K562 (cell line): Measurements from ENCODE around the gene CRYGB. TPM values are rescaled to one million over a fixed set of nuclear protein-coding genes. Genes with fewer than 3 reads are reported as not detected.

Experiments used
- CTBP1 ChIP-seq: fragments of 450-650 bp; IDR thresholded peaks from 2 replicates; pipeline ENCODE4 v1.6.1; 2016; ENCODE audit warnings: borderline replicate concordance
- HSF4 ChIP-seq: fragments of 250-450 bp; sonication (Bioruptor Pico); IDR thresholded peaks from 2 replicates; pipeline ENCODE4 v2.1.2; 2022; ENCODE audit warnings: mild to moderate bottlenecking, moderate library complexity, borderline replicate concordance
- JUND ChIP-seq, 2 experiments: IDR thresholded peaks; 2 replicates in 1 of 2; 3 replicates in 1 of 2; pipeline ENCODE4 v1.6.1; 2011; ENCODE audit warnings: borderline replicate concordance in 2 of 2, low read depth in 2 of 2, low read length in 2 of 2, improper control_type of control experiment in 1 of 2, missing biosample characterization in 1 of 2, missing genetic modification characterization in 1 of 2, missing genetic modification reagents in 1 of 2
- MCM5 ChIP-seq: fragments of 450-650 bp; IDR thresholded peaks from 2 replicates; pipeline ENCODE4 v1.6.1; 2016; ENCODE audit warnings: low read depth
- PREB ChIP-seq: sonication (generic); formaldehyde crosslinking; IDR thresholded peaks from 2 replicates; pipeline ENCODE4 v1.8.1; 2023; ENCODE audit warnings: mild to moderate bottlenecking, missing genetic modification reagents
- RBBP5 ChIP-seq: fragments of 200-600 bp; sonication (generic); IDR thresholded peaks from 2 replicates; pipeline ENCODE4 v1.6.1; 2012; ENCODE audit warnings: borderline replicate concordance, mild to moderate bottlenecking, low read length, control low read depth, inconsistent platforms; ENCODE audit not compliant: insufficient read depth, poor library complexity, severe bottlenecking
- RHOXF2B ChIP-seq: fragments of 250-450 bp; sonication (Bioruptor Pico); conservative IDR thresholded peaks from 2 replicates; pipeline ENCODE4 v1.5.1; 2021
- SAP30 ChIP-seq: fragments of 200-600 bp; sonication (generic); IDR thresholded peaks from 2 replicates; pipeline ENCODE4 v1.6.1; 2012; ENCODE audit warnings: borderline replicate concordance, low read depth, mild to moderate bottlenecking, moderate library complexity, low read length, control low read depth, inconsistent platforms; ENCODE audit not compliant: insufficient read depth, poor library complexity, severe bottlenecking
- SIN3A ChIP-seq, 2 experiments: fragments of 150-350 bp in 1 of 2; IDR thresholded peaks; 2 replicates each; pipeline ENCODE4 v1.6.1; 2011 to 2016; ENCODE audit warnings: borderline replicate concordance in 2 of 2, low read depth in 2 of 2, low read length in 2 of 2, mild to moderate bottlenecking in 2 of 2, moderate library complexity in 2 of 2; ENCODE audit not compliant: control insufficient read depth in 1 of 2
- TAL1 ChIP-seq: fragments of 450-650 bp; IDR thresholded peaks from 2 replicates; pipeline ENCODE4 v1.6.1; 2016; ENCODE audit warnings: mild to moderate bottlenecking
- TCF15 ChIP-seq: fragments of 250-450 bp; sonication (Bioruptor Pico); IDR thresholded peaks from 2 replicates; pipeline ENCODE4 v1.8.0; 2022; ENCODE audit warnings: moderate library complexity, mild to moderate bottlenecking, inconsistent platforms
- YY1 ChIP-seq, 3 experiments: IDR thresholded peaks; 2 replicates each; pipeline ENCODE4 v1.6.1; 2011; ENCODE audit warnings: low read length in 2 of 3, mild to moderate bottlenecking in 2 of 3, moderate library complexity in 2 of 3, borderline replicate concordance in 1 of 3, control low read depth in 1 of 3, low read depth in 1 of 3; ENCODE audit not compliant: insufficient read depth in 3 of 3, insufficient replicate concordance in 2 of 3, control insufficient read depth in 1 of 3, insufficient read length in 1 of 3; ENCODE audit errors: extremely low read depth in 1 of 3
- ZC3H11A ChIP-seq: IDR thresholded peaks from 2 replicates; pipeline ENCODE4 v1.6.1; 2012; ENCODE audit warnings: low read depth, low read length, improper control_type of control experiment
- ZFP30 ChIP-seq: fragments of 250-450 bp; sonication (Bioruptor Pico); IDR thresholded peaks from 2 replicates; pipeline ENCODE4 v1.8.0; 2022; ENCODE audit warnings: moderate library complexity, mild to moderate bottlenecking, inconsistent platforms, borderline replicate concordance
- ZNF277 ChIP-seq: fragments of 250-450 bp; sonication (Bioruptor Pico); IDR thresholded peaks from 2 replicates; pipeline ENCODE4 v1.8.0; 2022; ENCODE audit warnings: inconsistent platforms, mild to moderate bottlenecking, moderate library complexity, borderline replicate concordance
- ZNF280A ChIP-seq: fragments of 450-650 bp; IDR thresholded peaks from 2 replicates; pipeline ENCODE4 v1.6.1; 2018; ENCODE audit warnings: mild to moderate bottlenecking, low read depth; ENCODE audit not compliant: partially characterized antibody
- ZNF592 ChIP-seq: fragments of 450-650 bp; IDR thresholded peaks from 2 replicates; pipeline ENCODE4 v1.6.1; 2017; ENCODE audit warnings: antibody characterized with exemption, mild to moderate bottlenecking
- polyA plus RNA-seq, 8 experiments: library from polyadenylated mRNA; depleted of rRNA in 4 of 8; stranded (reverse) in 5 of 8; unstranded in 3 of 8; fragments of >200 nt; fragmentation: Nextera tagmentation in 2 of 8; fragmentation: Illumina TruSeq in 1 of 8; extraction: Ambion mirVana in 2 of 8; extraction: Trizol in 1 of 8; gene quantifications; 2 replicates each; pipeline versions ENCODE4 v1.2.1 to v1.2.3, GENCODE V29; 2011 to 2014; ENCODE audit warnings: inconsistent platforms in 1 of 8, missing spikeins in 1 of 8
- total RNA-seq, 7 experiments: library from RNA; depleted of rRNA in 6 of 7; stranded (reverse); fragments of >200 nt in 6 of 7; fragmentation: Illumina TruSeq in 2 of 7; extraction: Trizol in 2 of 7; gene quantifications; 2 replicates each; pipeline versions ENCODE4 v1.2.1 to v1.2.3, GENCODE V29; 2011 to 2021; ENCODE audit warnings: low replicate concordance in 1 of 7

CRYGB gene
- total and polyA plus RNA-seq, 9 of the 15 experiments (the other 6 are each of a cell fraction or from before 2014, with no cell fraction given): not detected

- TF ChIP-seq JUND (IDR thresholded peaks at IDR 0.05; ENCODE audit: borderline replicate concordance, low read depth, low read length) (no peak), JUND (tag; IDR thresholded peaks at IDR 0.05; ENCODE audit: borderline replicate concordance, low read depth, low read length) (no peak; the same call in 2 of the 3 replicates), HSF4 (CRISPR knock-in tag) (no peak), SAP30 (no peak), TAL1 (no peak), CTBP1 (peak; percentile 48; the same call in 1 of the 2 replicates), ZFP30 (CRISPR knock-in tag) (no peak), SIN3A (IDR thresholded peaks at IDR 0.05; ENCODE audit: borderline replicate concordance in 2 of 2, control insufficient read depth in 1 of 2, low read depth in 2 of 2, low read length in 2 of 2) (no peak), TCF15 (no peak), MCM5 (no peak), RBBP5 (no peak), ZNF592 (no peak), YY1 (IDR thresholded peaks at IDR 0.05; ENCODE audit: borderline replicate concordance in 1 of 3, control insufficient read depth in 1 of 3, extremely low read depth in 1 of 3, insufficient read depth in 3 of 3, insufficient read length in 1 of 3, insufficient replicate concordance in 2 of 3, low read depth in 1 of 3, low read length in 2 of 3) (no peak), PREB (CRISPR knock-in tag) (no peak), ZNF280A (no peak), ZC3H11A (no peak), ZNF277 (CRISPR knock-in tag) (no peak), RHOXF2B (CRISPR knock-in tag) (no peak)
These were observed 26.2 kb upstream of the CRYGB start (continued) for GRCh38 chr2:208172125-208172524.
